AG10803 (cell line): ENCODE results near the gene DNAH11.

Source experiments
- DNase-seq: peaks from one replicate; pipeline ENCODE4 v3.0.0; 2010; ENCODE audit warnings: low read depth
- H3K4me3 ChIP-seq: 2 replicates; pipeline ENCODE4 v1.5.1; 2011; ENCODE audit warnings: mild to moderate bottlenecking, low read length, control low read depth
- CTCF ChIP-seq: conservative IDR thresholded peaks from 2 replicates; pipeline ENCODE4 v1.5.1; 2011; ENCODE audit warnings: mild to moderate bottlenecking, low read length, control low read depth, inconsistent platforms

DNAH11 gene

GRCh38 chr7:21617916-21618390 lies 75.1 kb downstream of the DNAH11 start:
- peak; percentile 78 for DNase-seq
- no peak overlapping the region for H3K4me3 ChIP-seq
- no peak for TF ChIP-seq CTCF

- TF ChIP-seq CTCF, result no peak
- no peak overlapping the region for H3K4me3 ChIP-seq
- no peak for DNase-seq
These were observed 75.9 kb downstream of the DNAH11 start for GRCh38 chr7:21618706-21619105.

- no peak for DNase-seq
- H3K4me3 ChIP-seq, result no peak overlapping the region
- no peak for TF ChIP-seq CTCF
These were observed 77.2 kb downstream of the DNAH11 start for GRCh38 chr7:21620054-21620453.

GRCh38 chr7:21624320-21624719 lies 81.5 kb downstream of the DNAH11 start:
- DNase-seq, result no peak

GRCh38 chr7:21636694-21637093 lies 93.9 kb downstream of the DNAH11 start:
- H3K4me3 ChIP-seq, result no peak overlapping the region
- DNase-seq, result no peak

More at GRCh38 chr7:21624320-21624719, 81.5 kb downstream of the DNAH11 start:
- no peak for TF ChIP-seq CTCF
- H3K4me3 ChIP-seq, result no peak overlapping the region

GRCh38 chr7:21639206-21639868 lies 96.5 kb downstream of the DNAH11 start:
- no peak for TF ChIP-seq CTCF
- DNase-seq, result no peak
- no peak overlapping the region for H3K4me3 ChIP-seq

More at GRCh38 chr7:21636694-21637093, 93.9 kb downstream of the DNAH11 start:
- TF ChIP-seq CTCF, result no peak

- no peak overlapping the region for H3K4me3 ChIP-seq
- TF ChIP-seq CTCF, result no peak
- DNase-seq, result no peak
These were observed 97.3 kb downstream of the DNAH11 start for GRCh38 chr7:21640105-21640504.
